ENCODE measurements around the gene WFIKKN1. TPM values are rescaled to one million over a fixed set of nuclear protein-coding genes. Genes with fewer than 3 reads are reported as not detected.

Gene WFIKKN1
- total RNA-seq: under 1 TPM; 0.52 to 0.71 TPM

- Histone ChIP-seq H3K4me3 (no peak within 1 kb of the TSS), H3K27me3 (no peaks in the 10 kb centered on the region), H3K9me3 (no peaks in the 10 kb centered on the region), H3K4me1 (peaks cover 0 to 47% of the 10 kb centered on the region in 2 donors), H3K36me3 (peaks cover 11% of the 10 kb centered on the region), H3K27ac (no peak within 1 kb of the TSS)
- no peak for TF ChIP-seq CTCF (IDR thresholded peaks at IDR 0.05)
- DNase-seq (ENCODE audit: low spot score): no peak
These were observed at the start of gene WFIKKN1 for GRCh38 chr16:630815-631405. Gene WFIKKN1, plus strand, starts transcription at chr16:630985. Its CDS starts 269 bp downstream, at chr16:631254.

DNA sequence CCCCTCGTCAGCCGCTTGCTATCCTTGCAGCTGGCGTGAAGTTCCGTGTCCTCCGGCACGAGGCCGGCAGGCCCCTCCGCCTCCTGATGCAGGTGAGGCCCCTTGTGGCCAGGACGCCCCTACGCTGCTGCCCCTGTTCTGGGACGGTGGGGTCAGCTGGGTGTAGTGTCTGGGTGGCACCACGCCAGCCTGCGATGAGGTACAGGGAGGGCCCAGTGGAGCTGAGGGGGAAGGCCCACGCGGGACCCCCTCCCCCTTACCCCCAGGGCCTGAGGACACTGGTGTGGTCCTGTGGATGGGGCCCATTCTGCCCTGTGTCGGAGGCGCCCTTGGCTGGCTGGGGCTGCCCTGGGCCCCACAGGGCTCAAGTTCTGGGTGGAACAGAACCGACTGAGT, 48.6 kb upstream of the WFIKKN1 start:
- H3K9me3 ChIP-seq: no peaks in the 10 kb centered on the region
- no peak overlapping the region for H3K27ac ChIP-seq
- no peak overlapping the region for H3K4me3 ChIP-seq
- no peaks in the 10 kb centered on the region for H3K36me3 ChIP-seq
- no peak for DNase-seq (ENCODE audit: low spot score)
- H3K27me3 ChIP-seq: no peaks in the 10 kb centered on the region
- TF ChIP-seq CTCF (IDR thresholded peaks at IDR 0.05): no peak
- peaks cover 0 to 28% of the 10 kb centered on the region in 2 donors for H3K4me1 ChIP-seq

DNA sequence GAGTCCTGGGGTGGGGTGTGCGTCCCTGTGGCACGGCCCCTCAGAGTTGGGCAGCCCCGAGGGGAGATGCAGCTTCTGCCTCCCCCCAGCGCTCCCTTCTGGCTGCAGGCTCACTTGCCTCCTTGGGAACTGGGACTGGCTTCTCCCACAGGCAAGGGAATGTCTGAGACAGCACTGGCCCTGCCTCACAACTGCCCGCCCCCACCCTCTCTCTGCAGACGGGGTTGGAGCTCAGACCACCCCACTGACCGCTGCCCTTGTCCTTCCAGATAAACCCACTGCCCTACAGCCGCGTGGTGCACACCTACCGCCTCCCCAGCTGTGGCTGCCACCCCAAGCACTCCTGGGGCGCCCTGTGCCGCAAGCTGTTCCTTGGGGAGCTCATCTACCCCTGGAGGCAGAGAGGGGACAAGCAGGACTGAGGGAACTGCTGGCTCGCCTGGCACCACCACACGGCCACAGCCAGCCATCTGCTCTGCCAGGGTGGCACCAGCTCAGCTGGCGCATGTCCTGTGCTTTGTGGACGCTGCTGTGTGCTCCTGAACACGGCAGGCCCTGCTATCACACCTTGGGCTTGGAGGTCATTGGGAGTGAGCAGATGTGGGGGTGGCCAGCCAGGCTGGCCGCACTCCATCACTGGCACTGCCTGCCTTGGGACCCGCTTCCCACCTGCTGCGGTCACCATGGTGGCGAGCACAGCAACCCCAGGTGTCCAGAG, 48.0 kb upstream of the WFIKKN1 start:
- H3K4me3 ChIP-seq: no peak overlapping the region
- H3K36me3 ChIP-seq: no peaks in the 10 kb centered on the region
- H3K27me3 ChIP-seq: no peaks in the 10 kb centered on the region
- no peak for DNase-seq (ENCODE audit: low spot score)
- no peak for TF ChIP-seq CTCF (IDR thresholded peaks at IDR 0.05)
- H3K4me1 ChIP-seq: peaks cover 0 to 33% of the 10 kb centered on the region in 2 donors
- no peak overlapping the region for H3K27ac ChIP-seq
- H3K9me3 ChIP-seq: no peaks in the 10 kb centered on the region

DNA sequence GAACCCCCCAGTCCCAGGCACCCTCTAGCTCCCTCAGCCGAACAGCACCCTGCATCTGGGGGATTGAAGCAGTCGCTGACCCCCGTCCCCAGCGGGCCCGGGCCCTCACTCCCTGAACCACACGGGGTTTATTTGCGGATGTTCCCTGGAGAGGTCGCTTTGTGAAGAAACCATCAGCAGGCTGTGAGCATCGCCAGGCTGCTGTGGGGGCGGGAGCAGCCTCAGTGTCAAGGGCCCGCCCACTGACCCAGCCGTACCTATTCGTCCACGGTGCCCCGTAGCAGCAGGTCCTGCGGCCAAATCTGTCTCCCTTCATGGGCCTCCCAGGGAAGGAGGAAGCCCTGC, 47.3 kb upstream of the WFIKKN1 start:
- Histone ChIP-seq H3K4me3 (no peak overlapping the region), H3K4me1 (peaks cover 0 to 40% of the 10 kb centered on the region in 2 donors), H3K27ac (no peak overlapping the region), H3K9me3 (no peaks in the 10 kb centered on the region), H3K36me3 (no peaks in the 10 kb centered on the region), H3K27me3 (no peaks in the 10 kb centered on the region)
- DNase-seq (ENCODE audit: low spot score): no peak
- no peak for TF ChIP-seq CTCF (IDR thresholded peaks at IDR 0.05)

DNA sequence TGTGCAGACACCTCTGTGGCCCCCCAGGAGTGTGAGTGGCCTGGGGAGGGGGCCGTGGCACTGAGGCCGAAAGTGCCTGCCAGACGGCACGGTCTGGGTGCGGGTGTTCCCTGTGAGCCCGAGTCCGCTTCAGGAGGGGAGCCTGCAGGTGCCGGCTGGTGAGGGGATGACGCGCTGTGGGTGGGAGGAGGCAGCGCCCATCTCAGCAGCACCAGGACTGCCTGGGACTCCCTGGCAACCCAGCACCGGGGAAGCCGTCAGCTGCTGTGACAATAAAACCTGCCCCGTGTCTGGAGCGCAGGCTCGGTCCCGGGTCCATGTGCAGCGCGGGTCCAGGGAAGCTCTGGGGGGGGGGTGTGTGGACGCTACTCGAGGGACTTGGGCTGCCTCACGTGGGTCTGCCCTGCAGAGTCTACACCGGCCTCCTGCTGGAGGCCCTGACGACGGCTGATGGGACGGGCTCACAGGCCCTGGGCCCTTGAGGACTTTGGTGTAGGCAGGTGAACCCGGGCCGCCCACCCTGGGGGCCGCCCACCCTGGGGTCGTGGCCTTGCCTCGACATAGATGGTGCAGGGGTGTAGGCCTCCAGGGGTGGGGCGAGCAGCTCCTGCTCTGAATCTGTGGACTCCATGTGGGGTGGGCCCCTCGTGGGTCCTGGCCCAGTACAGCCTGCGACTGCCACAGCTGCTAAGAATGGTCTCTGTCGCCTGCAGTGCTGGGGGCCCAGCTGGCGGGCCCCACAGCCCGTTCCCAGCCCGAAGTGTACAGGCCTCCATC, 46.8 kb upstream of the WFIKKN1 start:
- Histone ChIP-seq H3K9me3 (no peaks in the 10 kb centered on the region), H3K4me3 (no peak overlapping the region), H3K27me3 (no peaks in the 10 kb centered on the region), H3K27ac (no peak overlapping the region), H3K36me3 (no peaks in the 10 kb centered on the region), H3K4me1 (peaks cover 0 to 42% of the 10 kb centered on the region in 2 donors)
- no peak for TF ChIP-seq CTCF (IDR thresholded peaks at IDR 0.05)
- DNase-seq (ENCODE audit: low spot score): no peak
